GM21381 (cell line): Measurements from ENCODE around the gene KRTAP10-4.
"Not testable (repeated sequence)": the region's sequence is repeated elsewhere in the genome, so short reads cannot be mapped to it uniquely, and the experiment has no call there.

ENCODE experiments used
- ATAC-seq: cut with Tn5 transposase; IDR thresholded peaks from one replicate; pipeline ENCODE4 v1.9.1; 2021; ENCODE audit warnings: mild to moderate bottlenecking, moderate library complexity; ENCODE audit not compliant: unreplicated experiment

Gene KRTAP10-4

DNA sequence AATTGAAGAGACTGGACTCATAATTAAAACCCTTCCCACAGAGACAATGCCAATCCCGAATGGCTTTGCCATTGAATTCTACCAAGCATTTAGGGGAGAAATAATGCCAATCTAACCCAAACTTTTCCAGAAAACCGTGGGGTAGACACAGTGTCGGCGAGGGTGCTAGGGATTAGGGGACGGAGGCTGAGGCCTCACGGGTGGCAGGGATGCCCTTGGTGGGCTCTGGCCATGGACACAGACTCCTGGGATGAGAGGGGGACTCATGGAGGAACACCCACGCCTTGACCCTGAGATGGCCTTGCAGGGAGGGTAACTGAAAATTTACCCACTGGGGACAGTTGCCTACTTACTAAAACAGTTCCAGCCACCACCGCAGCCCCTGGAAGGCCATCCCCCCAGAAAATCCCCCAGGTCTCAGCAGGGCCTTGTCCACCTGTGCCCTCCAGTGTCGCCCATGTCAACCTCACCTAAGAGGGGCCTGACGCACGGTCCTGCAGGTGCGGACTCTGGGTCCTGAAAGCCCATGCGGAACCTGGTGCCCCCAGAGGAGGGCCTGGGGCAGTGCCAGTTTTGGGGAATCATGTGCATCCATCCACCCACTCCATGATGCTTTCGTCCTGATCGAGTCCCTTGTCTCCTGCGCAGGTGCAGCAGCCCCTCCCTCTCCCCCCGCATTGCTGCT lies 5.0 kb downstream of the KRTAP10-4 start:
- ATAC-seq: no peak

DNA sequence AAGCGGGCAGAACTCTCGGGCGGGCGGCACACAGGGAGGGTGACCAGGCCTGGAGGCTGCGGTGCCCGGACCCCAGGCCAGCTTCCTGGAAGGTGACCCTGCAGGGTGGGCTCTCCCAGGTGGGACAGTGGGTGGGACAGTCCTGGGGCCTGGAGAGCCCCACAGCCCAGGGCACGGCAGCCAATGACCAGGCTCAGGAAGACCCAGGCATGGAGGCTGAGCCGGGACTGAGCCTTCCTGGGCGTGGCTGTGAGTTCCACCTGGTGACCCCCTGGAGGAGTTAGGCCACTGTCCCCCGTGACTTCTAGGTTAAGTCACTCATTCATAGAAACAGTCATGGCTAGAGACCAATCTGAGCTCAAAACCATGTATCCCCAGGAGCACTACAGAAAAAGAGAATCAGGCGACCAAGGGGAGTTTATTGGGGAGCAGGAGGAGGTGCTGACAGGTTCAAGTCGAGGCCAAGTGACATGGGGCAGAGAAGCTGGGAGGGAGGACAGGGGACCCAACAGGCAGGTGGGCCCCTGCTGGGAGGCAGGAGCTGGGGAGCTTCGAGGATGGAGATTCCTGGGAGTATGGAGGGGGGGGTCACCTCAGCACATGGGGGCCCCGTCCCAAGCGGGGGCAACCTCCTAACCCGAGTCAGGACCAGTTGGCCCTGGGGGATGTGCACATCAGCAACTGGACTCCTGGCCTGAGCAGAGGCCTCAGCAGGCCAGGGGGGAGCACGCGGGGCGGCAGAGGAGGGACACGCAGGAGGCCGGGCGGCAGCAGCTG lies 5.7 kb downstream of the KRTAP10-4 start:
- ATAC-seq: no peak

DNA sequence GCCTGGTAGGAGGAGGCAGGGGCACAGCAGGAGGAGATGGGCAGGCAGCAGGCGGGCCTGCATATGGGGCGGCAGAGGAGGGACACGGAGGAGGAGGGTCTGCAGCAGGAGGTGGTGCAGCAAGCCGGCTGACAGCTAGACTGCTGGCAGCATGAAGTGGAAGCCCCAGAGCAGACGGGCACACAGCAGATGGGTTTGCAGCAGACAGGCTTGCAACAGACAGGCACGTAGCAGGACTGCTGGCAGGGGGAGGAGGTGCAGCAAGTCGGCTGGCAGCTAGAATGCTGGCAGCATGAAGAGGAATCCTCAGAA lies 6.3 kb downstream of the KRTAP10-4 start:
- no peak for ATAC-seq

DNA sequence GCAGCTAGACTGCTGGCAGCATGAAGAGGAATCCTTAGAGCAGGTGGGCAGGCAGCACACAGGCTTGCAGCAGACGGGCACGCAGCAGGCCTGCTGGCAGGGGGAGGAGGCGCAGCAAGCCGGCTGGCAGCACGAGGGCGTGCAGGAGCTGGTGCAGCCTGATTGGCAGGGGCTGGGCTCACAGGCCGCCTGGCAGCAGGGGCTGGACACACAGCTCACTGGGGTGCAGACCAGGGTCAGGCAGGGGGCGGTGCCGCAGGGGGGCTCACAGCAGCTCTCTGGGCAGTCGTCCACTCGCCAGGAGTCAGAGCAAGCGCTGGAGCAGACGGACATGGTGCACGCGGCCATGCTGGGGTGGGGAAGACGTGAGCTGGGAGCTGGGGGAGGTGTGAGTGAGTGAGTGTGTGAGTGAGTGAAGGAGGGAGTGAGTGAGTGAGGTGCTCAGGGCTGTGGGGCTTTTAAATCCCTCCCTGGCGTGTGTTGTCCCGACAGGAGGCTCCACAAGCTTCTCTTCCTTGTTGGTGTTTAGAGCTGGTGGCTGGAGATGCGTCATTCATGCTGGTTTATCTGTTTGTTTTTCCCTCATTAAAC lies 6.8 kb downstream of the KRTAP10-4 start, which contains the start of gene KRTAP10-5:
Gene KRTAP10-5, minus strand, starts transcription at position 374 of the 591 bp plus-strand sequence. Its CDS starts 26 bp downstream, at position 348.
- ATAC-seq: not testable (repeated sequence)

DNA sequence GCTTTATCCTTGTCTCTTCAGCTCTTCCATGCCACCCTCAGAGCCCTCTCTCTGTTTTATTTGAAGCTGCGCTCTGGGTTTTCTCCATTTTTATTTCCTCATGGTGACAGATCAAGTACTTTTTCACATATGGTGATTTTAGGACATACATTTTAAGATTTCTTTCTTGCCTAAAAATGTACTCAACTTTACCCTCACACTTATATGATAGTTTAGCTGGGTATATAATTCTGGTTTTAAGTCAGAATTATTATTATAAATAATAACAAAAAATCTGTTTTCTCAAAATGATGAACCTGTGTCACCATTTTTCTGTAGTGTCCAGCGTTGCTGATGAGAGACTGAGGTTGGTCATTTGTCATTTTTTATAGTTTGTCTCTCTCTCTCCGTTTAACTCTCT lies 7.6 kb downstream of the KRTAP10-4 start:
- ATAC-seq: no peak

DNA sequence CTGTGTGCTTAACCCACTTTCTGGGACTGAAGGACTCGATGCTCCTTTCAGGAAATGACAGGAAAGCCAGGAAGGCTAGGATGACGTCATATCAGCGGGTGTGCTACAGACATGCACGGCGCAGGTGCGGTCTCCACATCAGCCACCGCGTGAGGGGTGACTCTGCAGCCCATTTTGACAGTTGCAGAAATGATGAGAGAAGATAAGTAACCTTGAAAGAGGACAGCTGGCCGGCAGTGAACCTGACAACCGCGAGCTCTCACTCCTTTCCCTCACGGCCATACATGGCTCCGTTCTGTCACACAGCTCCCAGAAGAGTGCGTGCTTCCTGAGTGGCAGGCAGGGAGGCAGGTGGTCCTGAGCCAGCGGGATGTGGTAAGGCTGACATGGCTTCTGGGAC lies 8.5 kb downstream of the KRTAP10-4 start:
- ATAC-seq: no peak

DNA sequence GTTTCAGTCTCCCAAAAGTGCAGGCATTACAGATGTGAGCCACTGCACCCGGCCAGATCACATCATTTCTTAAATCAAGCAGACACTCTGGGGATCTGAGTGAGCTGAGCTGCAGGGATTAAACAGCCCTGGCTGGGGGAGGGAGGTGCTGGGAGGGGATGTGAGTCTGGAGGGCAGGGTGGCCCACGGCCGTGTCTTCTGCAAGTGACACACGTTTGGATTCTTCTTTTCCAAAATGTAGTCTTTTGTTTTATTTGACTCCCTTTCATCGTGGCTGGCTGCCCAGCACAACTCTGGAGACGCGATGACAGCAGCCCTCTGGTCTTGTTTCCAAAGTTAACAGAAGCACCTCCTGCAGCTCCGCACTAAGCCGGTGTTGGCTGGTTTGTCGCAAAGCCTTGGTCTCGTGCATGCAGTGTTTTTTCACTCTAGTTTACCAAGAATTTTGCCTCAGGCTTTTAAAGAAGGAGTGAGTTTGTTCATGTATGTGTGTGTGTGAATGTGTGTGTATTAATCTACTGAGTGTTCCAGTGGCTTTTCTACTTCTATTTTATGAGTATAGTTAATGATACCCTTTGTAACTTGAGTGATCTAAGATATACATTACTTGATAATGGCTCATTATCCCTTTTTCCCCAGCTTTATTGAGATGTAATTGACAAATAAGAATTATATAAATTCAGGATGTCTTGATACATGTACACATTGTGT lies 9.7 kb downstream of the KRTAP10-4 start:
- ATAC-seq: no peak

DNA sequence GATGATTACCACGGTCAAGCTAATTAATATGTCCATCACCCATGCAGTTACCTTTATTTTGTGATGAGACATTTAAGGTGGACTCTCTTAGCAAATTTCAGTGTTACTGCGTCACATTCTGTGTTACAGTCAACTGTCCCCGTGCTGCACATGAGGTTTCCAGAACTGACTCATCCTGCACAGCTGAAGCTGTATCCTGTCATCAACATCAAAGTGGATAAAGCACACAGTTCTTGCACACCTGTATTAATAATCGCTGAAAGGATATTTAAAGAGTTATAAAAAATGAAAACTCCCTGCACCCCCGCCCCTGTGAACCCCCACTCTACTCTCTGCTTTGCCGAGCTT lies 10.2 kb downstream of the KRTAP10-4 start:
- ATAC-seq: no peak

DNA sequence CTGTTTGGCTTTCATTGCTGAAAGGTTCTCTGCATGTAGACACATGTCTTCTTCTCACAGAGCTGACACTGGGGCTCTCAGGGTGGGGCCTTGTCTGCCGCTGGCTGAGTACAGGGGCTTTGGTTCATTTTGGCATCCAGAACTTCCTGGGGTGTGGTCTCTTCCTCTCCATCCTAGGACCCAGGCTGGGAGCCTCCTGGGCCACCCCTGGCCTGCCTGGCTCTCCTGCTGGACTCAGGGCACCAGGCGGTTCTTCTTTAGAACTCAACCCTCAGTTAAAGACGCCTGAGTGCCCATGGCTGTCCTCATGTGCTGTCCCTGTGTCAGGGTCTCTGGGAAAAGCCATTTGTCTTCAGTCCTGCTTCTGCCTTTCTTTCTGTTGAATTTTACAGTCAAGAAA lies 12.4 kb downstream of the KRTAP10-4 start:
- ATAC-seq: no peak

DNA sequence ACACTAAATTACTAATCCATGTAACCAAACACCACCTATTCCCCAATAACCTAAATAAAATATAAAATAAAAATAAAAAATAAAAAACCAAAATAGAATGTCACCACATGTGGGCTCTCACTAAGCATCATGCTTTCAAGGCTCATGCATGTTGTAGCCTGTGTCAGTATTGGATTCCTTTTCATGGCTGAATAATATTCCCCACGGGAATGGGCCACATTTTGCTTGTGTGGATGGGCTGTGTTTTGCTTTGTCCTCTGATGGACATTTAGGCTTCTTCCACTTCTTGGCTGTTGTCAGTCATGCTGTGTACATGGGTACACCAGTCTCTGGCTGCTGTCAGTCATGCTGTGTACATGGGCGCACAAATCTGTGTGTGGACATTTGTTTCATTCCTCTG lies 15.6 kb downstream of the KRTAP10-4 start:
- no peak for ATAC-seq

DNA sequence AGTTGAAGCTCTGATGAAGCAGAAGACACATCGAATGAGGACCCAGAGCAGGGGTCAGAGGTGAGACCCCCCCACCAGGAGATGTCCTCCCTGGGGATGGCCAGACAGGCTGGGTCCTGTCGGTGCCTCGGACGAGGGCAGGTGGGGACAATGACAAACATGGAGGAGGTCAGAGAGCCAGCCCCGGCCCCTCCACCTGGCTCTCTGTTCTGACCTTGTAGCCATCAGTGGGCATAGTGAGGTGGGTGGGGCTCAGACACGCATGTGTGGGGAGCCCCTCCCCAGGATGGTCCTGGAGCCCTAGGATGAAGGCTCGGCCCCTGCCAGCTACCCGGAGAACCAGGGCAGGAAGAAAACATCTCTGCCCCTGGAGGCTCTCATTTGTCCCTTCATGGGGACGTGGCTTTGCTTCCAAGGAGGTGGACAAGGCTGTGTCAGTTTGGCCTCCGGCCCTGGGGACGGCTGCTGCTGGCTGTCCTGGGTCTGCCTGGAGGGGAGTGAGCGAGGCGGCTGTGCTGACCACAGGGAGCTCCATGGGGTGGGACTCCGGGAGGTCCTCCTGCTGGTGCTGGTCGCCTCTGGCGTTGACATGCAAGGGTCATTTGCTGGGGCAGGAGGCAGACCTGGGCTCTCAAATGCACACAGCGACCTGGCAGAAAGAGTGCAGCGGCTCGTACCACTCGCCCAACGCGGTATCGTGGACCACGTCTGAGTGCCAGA lies 16.2 kb downstream of the KRTAP10-4 start:
- no peak for ATAC-seq

DNA sequence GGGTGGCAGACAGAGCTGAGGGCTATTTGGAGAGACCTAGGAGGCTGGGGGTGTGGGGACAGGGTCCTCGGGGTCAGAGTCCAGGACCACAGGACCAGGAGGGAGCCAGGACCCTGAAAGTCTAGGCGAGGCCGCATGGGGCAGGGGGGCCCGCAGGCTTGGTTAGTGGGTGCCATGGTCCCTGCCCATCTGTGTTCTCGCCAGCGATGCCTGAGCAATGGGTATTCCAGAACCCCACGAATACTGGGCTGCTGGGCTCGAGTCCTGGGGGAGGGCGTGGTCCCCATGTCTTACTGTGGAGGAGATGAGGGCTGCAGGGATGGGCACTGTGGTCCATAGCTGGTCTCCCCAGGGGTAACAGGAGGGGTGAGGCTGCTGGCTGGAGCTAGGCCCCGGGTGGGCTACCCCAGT lies 16.8 kb downstream of the KRTAP10-4 start:
- no peak for ATAC-seq

DNA sequence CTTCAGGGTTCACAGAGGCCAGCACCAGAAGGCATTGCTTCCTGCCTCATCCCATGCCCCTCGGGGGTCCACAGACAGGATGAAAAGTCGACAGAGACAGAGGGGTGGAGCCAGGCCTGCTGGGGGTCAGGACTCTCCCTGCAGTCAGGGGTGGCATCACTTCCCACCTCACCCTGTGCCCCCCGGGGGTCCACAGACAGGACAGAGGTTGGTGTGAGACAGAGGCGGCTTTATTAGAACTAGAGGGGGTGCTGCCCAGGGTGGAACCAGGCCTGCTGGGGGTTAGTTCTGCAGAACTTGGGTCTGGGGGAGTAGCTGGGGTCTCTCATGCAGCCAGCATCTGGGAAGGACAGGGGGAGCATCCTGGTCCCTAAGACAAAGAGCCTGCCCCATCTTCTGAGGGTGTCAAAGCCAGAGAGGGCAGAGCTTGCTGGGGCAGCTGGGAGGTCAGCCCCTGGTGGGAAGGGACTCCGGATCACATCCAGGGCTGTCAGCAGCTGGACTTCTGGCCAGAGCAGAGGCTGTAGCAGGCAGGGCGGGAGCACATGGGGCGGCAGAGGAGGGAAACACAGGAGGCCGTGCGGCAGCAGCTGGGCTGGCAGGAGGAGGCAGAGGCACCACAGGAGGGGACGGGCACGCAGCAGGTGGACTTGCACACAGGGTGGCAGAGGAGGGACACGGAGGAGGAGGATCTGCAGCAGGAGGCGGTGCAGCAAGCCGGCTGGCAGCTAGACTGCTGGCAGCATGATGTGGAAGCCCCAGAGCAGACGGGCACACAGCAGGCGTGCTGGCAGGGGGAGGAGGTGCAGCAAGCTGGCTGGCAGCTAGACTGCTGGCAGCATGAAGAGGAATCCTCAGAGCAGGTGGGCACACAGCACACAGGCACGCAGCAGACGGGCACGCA lies 17.6 kb downstream of the KRTAP10-4 start:
- not testable (repeated sequence) for ATAC-seq

DNA sequence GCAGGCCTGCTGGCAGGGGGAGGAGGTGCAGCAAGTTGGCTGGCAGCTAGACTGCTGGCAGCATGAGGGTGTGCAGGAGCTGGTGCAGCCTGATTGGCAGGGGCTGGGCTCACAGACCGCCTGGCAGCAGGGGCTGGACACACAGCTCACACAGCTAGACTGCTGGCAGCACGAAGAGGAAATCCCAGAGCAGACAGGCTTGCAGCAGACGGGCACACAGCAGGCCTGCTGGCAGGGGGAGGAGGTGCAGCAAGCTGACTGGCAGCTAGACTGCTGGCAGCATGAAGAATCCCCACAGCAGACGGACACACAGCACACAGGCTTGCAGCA lies 18.2 kb downstream of the KRTAP10-4 start:
- not testable (repeated sequence) for ATAC-seq

DNA sequence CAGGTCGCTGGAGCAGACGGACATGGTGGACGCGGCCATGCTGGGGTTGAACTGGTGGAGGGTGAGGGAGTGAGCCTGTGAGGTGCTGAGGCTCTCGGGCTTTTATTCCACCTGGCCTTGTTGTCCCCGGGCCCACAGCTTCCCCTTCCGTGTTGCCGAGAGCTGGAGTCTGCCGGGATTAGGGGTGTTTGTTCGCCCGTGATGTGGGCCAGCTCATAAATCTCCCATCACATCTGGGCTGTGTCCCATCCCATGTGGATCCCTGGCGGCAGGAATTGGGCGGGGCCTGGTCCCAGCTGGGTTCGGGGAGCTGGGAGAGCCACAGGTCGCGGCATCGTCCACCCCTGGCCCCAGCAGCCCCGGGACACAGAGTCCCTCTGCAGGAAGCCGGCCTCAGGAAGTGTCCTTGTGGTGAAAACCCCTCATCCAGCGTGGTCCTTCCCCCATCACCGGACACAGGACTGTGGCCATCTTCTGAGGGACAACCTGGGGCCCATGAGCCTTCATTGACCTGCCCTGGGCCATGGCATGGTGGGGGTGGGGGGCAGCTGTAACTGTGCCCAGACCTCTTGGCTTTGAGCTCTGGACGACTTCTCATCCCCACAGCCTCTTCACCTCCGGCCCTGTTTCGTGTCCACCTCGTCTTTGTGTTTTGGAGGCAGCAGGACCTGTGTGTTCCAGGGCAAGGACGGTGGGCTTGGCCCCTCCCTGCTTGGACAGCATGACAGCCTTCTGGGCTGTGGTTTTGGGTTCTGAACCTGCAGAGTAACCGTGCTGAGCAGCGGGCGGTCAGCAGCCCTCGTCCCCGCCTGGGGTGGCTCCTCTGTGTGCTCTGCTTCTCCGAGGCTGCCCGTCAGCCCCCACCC lies 19.1 kb downstream of the KRTAP10-4 start, which contains the start of gene KRTAP10-6:
Gene KRTAP10-6, minus strand, starts transcription at position 60 of the 866 bp plus-strand sequence. Its CDS starts 21 bp downstream, at position 39.
- no peak for ATAC-seq

DNA sequence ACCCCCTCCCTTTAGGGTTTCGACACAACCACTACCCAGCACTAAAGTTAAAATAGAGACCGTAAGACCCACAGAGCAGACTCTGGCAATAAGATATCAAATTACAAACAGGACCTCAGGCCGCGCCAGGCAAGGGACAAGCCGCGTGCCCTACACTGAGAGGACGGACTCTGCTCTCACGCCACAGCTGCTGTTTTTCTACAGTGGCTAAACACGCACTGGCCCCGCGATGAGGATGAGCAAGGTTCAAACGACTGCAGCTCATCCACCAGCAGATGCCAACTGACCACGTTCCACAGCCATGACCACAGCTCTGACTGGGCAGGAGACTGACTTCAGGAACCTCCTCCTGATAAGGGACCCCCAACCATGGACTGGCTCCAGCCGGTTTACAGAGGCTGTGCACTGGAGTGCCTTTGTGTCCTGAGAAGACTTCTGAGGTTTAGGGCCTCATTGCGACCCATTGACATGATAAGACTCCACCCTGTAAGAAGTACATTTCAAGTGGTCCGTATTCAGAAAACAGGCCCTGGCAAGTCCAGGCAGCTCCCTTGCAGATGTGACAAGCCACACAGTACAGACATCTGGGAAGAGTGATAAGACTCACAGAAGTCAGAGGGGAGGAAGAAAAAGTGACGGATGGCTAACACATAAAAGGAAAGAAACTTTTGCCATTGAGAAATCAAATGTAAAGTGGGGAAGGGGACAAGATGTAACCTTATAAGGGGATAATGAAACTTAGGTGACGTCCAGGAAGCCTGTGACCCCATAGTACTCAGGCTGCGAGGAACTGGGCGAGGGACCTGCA lies 20.3 kb downstream of the KRTAP10-4 start:
- ATAC-seq: no peak

DNA sequence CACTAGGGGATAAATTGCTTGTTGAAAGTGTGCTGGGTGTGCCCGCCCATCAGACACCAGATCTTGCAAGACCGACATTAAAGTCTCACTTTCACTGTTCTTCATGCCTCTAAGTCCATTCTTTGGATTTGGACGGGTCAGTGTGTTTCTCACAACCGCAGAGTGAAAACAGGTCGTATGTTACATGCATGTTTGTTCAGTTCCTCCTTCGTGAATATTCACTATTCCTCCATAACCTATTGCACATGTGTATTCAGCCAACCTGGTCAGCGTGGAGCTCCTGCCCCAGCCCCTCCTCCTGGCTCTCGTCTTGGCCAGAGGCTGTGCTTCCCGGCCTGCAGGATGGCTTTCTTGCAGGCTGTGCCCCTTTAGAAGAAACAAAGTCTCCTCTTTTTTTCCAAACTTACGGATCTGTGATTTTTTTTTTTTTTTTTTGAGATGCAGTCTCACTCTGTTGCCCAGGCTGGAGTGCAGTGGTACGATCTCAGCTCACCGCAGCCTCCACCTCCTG lies 20.9 kb downstream of the KRTAP10-4 start:
- ATAC-seq: no peak

DNA sequence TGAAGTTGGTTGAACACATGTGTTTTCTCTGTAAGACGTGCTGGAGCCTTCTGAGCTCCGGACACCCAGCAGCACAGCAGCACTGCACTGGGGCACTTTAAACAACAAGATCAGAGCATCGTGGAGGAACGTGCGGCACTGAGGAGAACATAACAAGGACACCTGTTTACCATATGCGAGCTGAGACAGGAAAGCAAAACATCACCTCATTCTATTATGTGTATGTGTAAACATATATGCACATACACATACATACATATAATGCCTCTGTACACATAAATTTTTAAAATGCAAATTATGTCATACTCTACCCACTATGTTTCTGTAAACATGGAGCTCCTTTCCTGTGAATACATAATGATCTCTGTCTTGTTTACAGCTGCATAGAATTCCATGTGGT lies 22.0 kb downstream of the KRTAP10-4 start:
- ATAC-seq: no peak
